HepG2 (cell line): ENCODE results near the gene KCND3. TPM values are rescaled to one million over a fixed set of nuclear protein-coding genes. Genes with fewer than 3 reads are reported as not detected.

ENCODE experiments used
- ATAC-seq: fragments of 200-7000 bp; cut with Tn5 transposase; 3 replicates; pipeline ENCODE4 v1.9.1; 2020; ENCODE audit warnings: mild to moderate bottlenecking, moderate library complexity
- BruUV-seq: library from RNA; stranded (reverse); fragments of 400-500 nt; replicated peaks from 2 replicates; lab custom pipeline; 2021; lab: Mats Ljungman, UMichigan
- CTCF ChIA-PET: fragments of 300-600 bp; formaldehyde crosslinking; extraction: SDS; loops from one replicate; lab custom pipeline; 2021; ENCODE audit warnings: low total read pairs, inconsistent platforms, low intra/inter-chr PET ratio; lab: Yijun Ruan, JAX
- POLR2A ChIA-PET: fragments of 350-600 bp; sonication (Branson Sonifier 250); formaldehyde crosslinking; loops from one replicate; lab custom pipeline; 2020; ENCODE audit warnings: antibody characterized with exemption, inconsistent platforms; lab: Yijun Ruan, JAX
- DNase-seq: peaks from one replicate; pipeline ENCODE4 v3.0.0-alpha.2; 2015; ENCODE audit warnings: low spot score
- FAIRE-seq: peaks from 3 replicates; lab custom pipeline; 2011; peaks lifted over from hg19 to GRCh38; lab: Jason Lieb, UNC
- H2AFZ ChIP-seq: one replicate; pipeline ENCODE4 v1.6.1; 2011; ENCODE audit warnings: low read length, inconsistent platforms
- H3K27ac ChIP-seq: fragments of 300-600 bp; 3 replicates; pipeline ENCODE4 v1.8.0; 2011; ENCODE audit warnings: mixed run types, mild to moderate bottlenecking, mixed read lengths, low read length, inconsistent platforms; ENCODE audit not compliant: insufficient read depth; ENCODE audit errors: extremely low read length
- H3K27me3 ChIP-seq, 2 experiments: fragments of 200-600 bp in 1 of 2; 2 replicates in 1 of 2; 3 replicates in 1 of 2; pipeline versions ENCODE4 v1.6.0 to v1.8.0; 2011; ENCODE audit warnings: low read length in 2 of 2, mild to moderate bottlenecking in 2 of 2, moderate library complexity in 2 of 2, inconsistent platforms in 1 of 2; ENCODE audit not compliant: insufficient read depth in 2 of 2, control insufficient read depth in 1 of 2
- H3K36me3 ChIP-seq, 2 experiments: fragments of 200-600 bp in 1 of 2; replicated peaks in 1 of 2; 2 replicates in 1 of 2; 3 replicates in 1 of 2; pipeline versions ENCODE4 v1.5.1 to v1.8.0; 2011; ENCODE audit warnings: low read length in 2 of 2, inconsistent platforms in 1 of 2; ENCODE audit not compliant: insufficient read depth in 2 of 2, control insufficient read depth in 1 of 2
- H3K4me1 ChIP-seq: 2 replicates; pipeline ENCODE4 v1.5.1; 2012; ENCODE audit warnings: low read length, inconsistent platforms; ENCODE audit not compliant: insufficient read depth
- H3K4me2 ChIP-seq: 2 replicates; pipeline ENCODE4 v1.6.0; 2011; ENCODE audit warnings: low read depth, low read length, inconsistent platforms
- H3K4me3 ChIP-seq, 3 experiments: fragments of 200-600 bp in 1 of 3; sonication (generic), shearing (Covaris generic) in 1 of 3; replicated peaks in 1 of 3; 2 replicates each; pipeline ENCODE4 v1.5.1; 2011 to 2016; ENCODE audit warnings: low read length in 3 of 3, inconsistent platforms in 2 of 3, low read depth in 2 of 3, mild to moderate bottlenecking in 2 of 3, control low read depth in 1 of 3, mixed read lengths in 1 of 3; ENCODE audit not compliant: insufficient read depth in 1 of 3
- H3K79me2 ChIP-seq: one replicate; pipeline ENCODE4 v1.6.1; 2011; ENCODE audit warnings: low read length, inconsistent platforms; ENCODE audit not compliant: insufficient read depth
- H3K9ac ChIP-seq: 2 replicates; pipeline ENCODE4 v1.6.0; 2011; ENCODE audit warnings: mild to moderate bottlenecking, low read depth, low read length, inconsistent platforms; ENCODE audit not compliant: insufficient read depth
- H3K9me3 ChIP-seq: 2 replicates; pipeline ENCODE4 v1.5.1; 2012; ENCODE audit warnings: mild to moderate bottlenecking, low read length
- H4K20me1 ChIP-seq: 2 replicates; pipeline ENCODE4 v1.6.0; 2011; ENCODE audit warnings: inconsistent platforms, mild to moderate bottlenecking, low read length, moderate library complexity; ENCODE audit not compliant: insufficient read depth
- AHR ChIP-seq: IDR thresholded peaks from 2 replicates; pipeline ENCODE4 v1.6.1; 2018; ENCODE audit warnings: missing genetic modification reagents, missing compliant biosample characterization
- GPN1 ChIP-seq: sonication (generic); formaldehyde crosslinking; IDR thresholded peaks from 2 replicates; pipeline ENCODE4 v1.5.1; 2020; ENCODE audit warnings: missing genetic modification reagents, borderline replicate concordance
- MAZ ChIP-seq, 2 experiments: sonication (generic) in 1 of 2; formaldehyde crosslinking in 1 of 2; IDR thresholded peaks; 2 replicates each; pipeline versions ENCODE4 v1.5.0 to v1.6.1; 2012 to 2020; ENCODE audit warnings: low read depth in 2 of 2, mild to moderate bottlenecking in 2 of 2, borderline replicate concordance in 1 of 2, improper control_type of control experiment in 1 of 2, low read length in 1 of 2, missing genetic modification reagents in 1 of 2, moderate library complexity in 1 of 2
- NFRKB ChIP-seq: fragments of 450-650 bp; IDR thresholded peaks from 2 replicates; pipeline ENCODE4 v1.6.1; 2017
- ZNF350 ChIP-seq: sonication (generic); formaldehyde crosslinking; IDR thresholded peaks from 2 replicates; pipeline ENCODE4 v1.4.0; 2020; ENCODE audit warnings: mild to moderate bottlenecking, low read depth, missing genetic modification reagents, borderline replicate concordance
- WGBS: methylation state at CpG from one replicate; pipeline ENCODE4 v1.1.6; 2017; ENCODE audit warnings: low lambda C conversion rate; 5-methylcytosine and 5-hydroxymethylcytosine counted together
- in situ Hi-C: cut with HindIII; loops from 2 replicates; pipeline ENCODE4 v1.10.0; 2017; ENCODE audit warnings: low pct_unique_long_range_greater_than_20kb; ENCODE audit not compliant: extremely low pct_ligation_motif_present
- intact Hi-C: fragments of 100-400 bp; cut with micrococcal nuclease; formaldehyde crosslinking; loops from one replicate; pipeline ENCODE4 v1.10.0; 2022; ENCODE audit not compliant: unreplicated experiment
- polyA plus RNA-seq, 8 experiments: library from polyadenylated mRNA; depleted of rRNA in 3 of 8; stranded (reverse) in 7 of 8; unstranded in 1 of 8; fragments of >200 nt; fragmentation: Illumina TruSeq in 4 of 8; extraction: Trizol in 4 of 8; gene quantifications; 2 replicates each; pipeline versions ENCODE4 v1.2.1 to v1.2.3, GENCODE V29; 2011 to 2016; ENCODE audit warnings: low read depth in 4 of 8, missing spikeins in 1 of 8, mixed read lengths in 1 of 8; ENCODE audit not compliant: insufficient read depth in 1 of 8
- total RNA-seq, 5 experiments: library from RNA; depleted of rRNA; stranded (reverse); fragments of >200 nt; fragmentation: Illumina TruSeq; extraction: Trizol; gene quantifications; 2 replicates each; pipeline ENCODE4 v1.2.3, GENCODE V29; 2016; ENCODE audit warnings: low read depth in 1 of 5
- TF ChIP-seq, protein P1 (sequence below): sonication (generic); formaldehyde crosslinking; IDR thresholded peaks from 2 replicates; pipeline ENCODE4 v1.5.0; 2020; ENCODE audit warnings: missing genetic modification reagents, mild to moderate bottlenecking, borderline replicate concordance
- TF ChIP-seq, protein P2 (sequence below): IDR thresholded peaks from 2 replicates; pipeline ENCODE4 v1.6.1; 2016; ENCODE audit warnings: missing compliant biosample characterization, missing genetic modification reagents, borderline replicate concordance

The KCND3 gene
- total and polyA plus RNA-seq, 2 of the 13 experiments (the other 11 are each of a cell fraction or from before 2014, with no cell fraction given): 0.04 TPM; not detected in 1

GRCh38 chr1:112000048-112000447, 10.6 kb upstream of the KCND3 start:
- H3K9me3 ChIP-seq: no peaks in the 10 kb centered on the region
- no peak overlapping the region for H3K27ac ChIP-seq
- no peak for TF ChIP-seq GPN1 (CRISPR knock-in tag)
- no peak for TF ChIP-seq NFRKB
- TF ChIP-seq MAZ (IDR thresholded peaks at IDR 0.05; ENCODE audit: borderline replicate concordance, low read depth, low read length): no peak
- no peak for TF ChIP-seq MAZ (CRISPR knock-in tag; IDR thresholded peaks at IDR 0.05; ENCODE audit: low read depth)
- TF ChIP-seq, protein P1, sequence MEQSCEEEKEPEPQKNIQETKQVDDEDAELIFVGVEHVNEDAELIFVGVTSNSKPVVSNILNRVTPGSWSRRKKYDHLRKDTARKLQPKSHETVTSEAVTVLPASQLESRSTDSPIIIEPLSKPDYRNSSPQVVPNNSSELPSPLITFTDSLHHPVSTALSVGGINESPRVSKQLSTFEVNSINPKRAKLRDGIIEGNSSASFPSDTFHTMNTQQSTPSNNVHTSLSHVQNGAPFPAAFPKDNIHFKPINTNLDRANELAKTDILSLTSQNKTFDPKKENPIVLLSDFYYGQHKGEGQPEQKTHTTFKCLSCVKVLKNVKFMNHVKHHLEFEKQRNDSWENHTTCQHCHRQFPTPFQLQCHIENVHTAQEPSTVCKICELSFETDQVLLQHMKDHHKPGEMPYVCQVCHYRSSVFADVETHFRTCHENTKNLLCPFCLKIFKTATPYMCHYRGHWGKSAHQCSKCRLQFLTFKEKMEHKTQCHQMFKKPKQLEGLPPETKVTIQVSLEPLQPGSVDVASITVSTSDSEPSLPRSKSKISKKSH (CRISPR knock-in tag): no peak
- TF ChIP-seq, protein P2, sequence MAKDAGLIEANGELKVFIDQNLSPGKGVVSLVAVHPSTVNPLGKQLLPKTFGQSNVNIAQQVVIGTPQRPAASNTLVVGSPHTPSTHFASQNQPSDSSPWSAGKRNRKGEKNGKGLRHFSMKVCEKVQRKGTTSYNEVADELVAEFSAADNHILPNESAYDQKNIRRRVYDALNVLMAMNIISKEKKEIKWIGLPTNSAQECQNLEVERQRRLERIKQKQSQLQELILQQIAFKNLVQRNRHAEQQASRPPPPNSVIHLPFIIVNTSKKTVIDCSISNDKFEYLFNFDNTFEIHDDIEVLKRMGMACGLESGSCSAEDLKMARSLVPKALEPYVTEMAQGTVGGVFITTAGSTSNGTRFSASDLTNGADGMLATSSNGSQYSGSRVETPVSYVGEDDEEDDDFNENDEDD (CRISPR knock-in tag): no peak
- no peak for TF ChIP-seq ZNF350 (CRISPR knock-in tag)
- TF ChIP-seq AHR (CRISPR knock-in tag): no peak
- no peaks in the 10 kb centered on the region for H3K79me2 ChIP-seq
- CTCF ChIA-PET: no interaction called here
- no peak overlapping the region for H3K4me3 ChIP-seq
- no peaks in the 10 kb centered on the region for H4K20me1 ChIP-seq
- POLR2A ChIA-PET: no interaction called here
- FAIRE-seq (no peak), DNase-seq (no peak), ATAC-seq (no peak)
- BruUV-seq: no TSS peak
- H3K27me3 ChIP-seq: no peaks in the 10 kb centered on the region
- no peak overlapping the region for H2AFZ ChIP-seq
- no peak overlapping the region for H3K4me2 ChIP-seq
- H3K9ac ChIP-seq: no peak overlapping the region
- H3K4me1 ChIP-seq: no peaks in the 10 kb centered on the region
- intact Hi-C loops (loop anchor here (10.0 kb wide), 1 partner anchor 55 kb away; no protein-coding TSS in a partner anchor), in situ Hi-C loops (no loop called here)
- WGBS: 7% methylated on average over 1 of the region's 1 CpG
- H3K36me3 ChIP-seq: no peaks in the 10 kb centered on the region
